Heart left ventricle (tissue), 16 donors: Measurements from ENCODE around the gene RPL13. TPM values are rescaled to one million over a fixed set of nuclear protein-coding genes. Genes with fewer than 3 reads are reported as not detected.

Experiments used
- ATAC-seq, 4 donors: fragments of 200-7000 bp; cut with Tn5 transposase; one replicate each; pipeline ENCODE4 v1.9.1; 2020 to 2022; ENCODE audit warnings: moderate library complexity in 4 of 4, mild to moderate bottlenecking in 3 of 4, moderate number of reproducible peaks in 1 of 4
- DNase-seq, 5 donors: peaks; one replicate each; pipeline ENCODE4 v3.0.0-alpha.2; 2020
- H3K27ac ChIP-seq, 12 donors: fragments of 200-600 bp; sonication (generic) in 4 of 12; one replicate each; pipeline versions ENCODE4 v1.5.0 to v1.8.0; 2016 to 2022; ENCODE audit warnings: mild to moderate bottlenecking in 2 of 12
- H3K27me3 ChIP-seq, 9 donors: fragments of 200-600 bp; sonication (generic) in 2 of 9; one replicate each; pipeline versions ENCODE4 v1.5.1 to v1.8.0; 2016 to 2022; ENCODE audit warnings: mild to moderate bottlenecking in 3 of 9
- H3K36me3 ChIP-seq, 9 donors: fragments of 200-600 bp; sonication (generic) in 2 of 9; one replicate each; pipeline versions ENCODE4 v1.5.0 to v1.8.0; 2018 to 2022; ENCODE audit warnings: mild to moderate bottlenecking in 2 of 9
- H3K4me1 ChIP-seq, 12 donors: fragments of 200-600 bp; sonication (generic) in 4 of 12; one replicate each; pipeline versions ENCODE4 v1.5.0 to v1.8.0; 2016 to 2022; ENCODE audit warnings: mild to moderate bottlenecking in 3 of 12
- H3K4me3 ChIP-seq, 12 donors: fragments of 200-600 bp; sonication (generic) in 4 of 12; one replicate each; pipeline versions ENCODE4 v1.5.0 to v1.8.0; 2017 to 2022; ENCODE audit warnings: mild to moderate bottlenecking in 9 of 12, moderate library complexity in 4 of 12
- H3K9me3 ChIP-seq, 12 donors: fragments of 200-600 bp; sonication (generic) in 4 of 12; one replicate each; pipeline versions ENCODE4 v1.5.0 to v1.8.0; 2016 to 2022; ENCODE audit warnings: mild to moderate bottlenecking in 1 of 12
- CTCF ChIP-seq, 12 donors: fragments of 200-600 bp; sonication (generic) in 4 of 12; IDR thresholded peaks; one replicate each; pipeline versions ENCODE4 v1.5.0 to v1.8.0; 2018 to 2022; ENCODE audit warnings: antibody characterized with exemption in 12 of 12, mild to moderate bottlenecking in 5 of 12
- POLR2A ChIP-seq, 2 donors: fragments of 450-650 bp; IDR thresholded peaks; one replicate each; pipeline ENCODE4 v1.6.1; 2017; ENCODE audit warnings: antibody characterized with exemption in 2 of 2, mild to moderate bottlenecking in 2 of 2, moderate library complexity in 2 of 2
- WGBS, 4 donors: extraction: QIAGEN DNeasy Blood & Tissue Kit in 2 of 4; methylation state at CpG; one replicate each; pipeline versions ENCODE4 v1.1.5 to v1.1.7; 2013 to 2018; 5-methylcytosine and 5-hydroxymethylcytosine counted together
- intact Hi-C, 10 donors: fragments of 100-400 bp; cut with DNase I; formaldehyde crosslinking; loops; one replicate each; pipeline versions ENCODE4 v1.11.1 to v1.14.2; 2022
- polyA plus RNA-seq, 2 donors: library from polyadenylated mRNA; stranded (reverse); fragments of 200-250 nt; gene quantifications; one replicate each; pipeline ENCODE4 v1.2.3, GENCODE V29; 2013
- total RNA-seq, 9 donors: library from RNA; depleted of rRNA in 2 of 9; stranded (reverse); fragments of >200 nt in 2 of 9; fragmentation: NEBNext Ultra II Directional in 3 of 9; extraction: Animal tissue kit (Norgen Biotek cat#: 25700) in 3 of 9; gene quantifications; one replicate each; pipeline versions ENCODE4 v1.1.0 to v1.2.4, GENCODE V29; 2016 to 2023
- donor health status: ischemic (EF 13 %, LVEDD 7.1; RV severe dilation, severe dysfunction).
- donor health status: healthy with polysubstance abuse.
- donor health status: DM: no; HTN: yes; CAD: no.
- donor health status: DM: no; HTN: no; CAD: no.
- donor health status: ischemic (EF 25% LVEDD 6.9; RV normal size, moderate dysfunction).
- donor health status: ischemic (EF 25% LVEDD 5.7; RV mildly dilated, moderate dysfunction).
- donor health status: healthy.
- donor health status: DM: yes; HTN: yes; CAD: no.
- donor health status: ischemic (EF 35%, LVEDD 5.7; RV mildly dilated, moderate dysfunction).
- donor health status: nonischemic (EF 11% LVEDD 7.7; RV severe dilation, severe dysfunction).
- donor health status: DM: yes; HTN: yes; CAD: no.
- donor health status: PGD.
- donor health status: ischemic (EF 29% LVEDD 5.4; RV normal size, mild dysfunction).
- donor health status: nonischemic (EF 23%, LVEDD 6.1; RV moderate dilation, normal function).

RPL13 gene
- total and polyA plus RNA-seq, 11 donors, result 701 to 5,500 (median 1,282) TPM

GRCh38 chr16:89607937-89608740 lies 47.7 kb downstream of the RPL13 start:
- peaks cover 0 to 22% (median 0%) of the 10 kb centered on the region in 9 donors for H3K27me3 ChIP-seq
- H3K27ac ChIP-seq, result no peak overlapping the region
- 72 to 79% (median 75%) methylated on average over 32 of the region's 32 CpGs for WGBS, 4 donors
- TF ChIP-seq POLR2A (IDR thresholded peaks at IDR 0.05) (no peak), CTCF (IDR thresholded peaks at IDR 0.05) (no peak)
- H3K9me3 ChIP-seq, result no peaks in the 10 kb centered on the region
- DNase-seq, result no peak
- intact Hi-C loops, result no loop called here
- no peaks in the 10 kb centered on the region for H3K4me1 ChIP-seq
- ATAC-seq, result no peak
- no peak overlapping the region for H3K4me3 ChIP-seq
- no peaks in the 10 kb centered on the region for H3K36me3 ChIP-seq

GRCh38 chr16:89610108-89610453 lies 49.6 kb downstream of the RPL13 start:
- 64 to 79% (median 76%) methylated on average over 1 of the region's 1 CpG for WGBS, 4 donors
- intact Hi-C loops, result no loop called here
- H3K4me3 ChIP-seq, result no peak overlapping the region
- no peaks in the 10 kb centered on the region for H3K36me3 ChIP-seq
- H3K9me3 ChIP-seq, result no peaks in the 10 kb centered on the region
- no peak overlapping the region for H3K27ac ChIP-seq
- ATAC-seq, result no peak
- TF ChIP-seq POLR2A (IDR thresholded peaks at IDR 0.05) (no peak), CTCF (IDR thresholded peaks at IDR 0.05) (no peak)
- no peaks in the 10 kb centered on the region for H3K4me1 ChIP-seq
- no peak for DNase-seq
- H3K27me3 ChIP-seq, result peaks cover 0 to 28% (median 2%) of the 10 kb centered on the region in 9 donors

DNA sequence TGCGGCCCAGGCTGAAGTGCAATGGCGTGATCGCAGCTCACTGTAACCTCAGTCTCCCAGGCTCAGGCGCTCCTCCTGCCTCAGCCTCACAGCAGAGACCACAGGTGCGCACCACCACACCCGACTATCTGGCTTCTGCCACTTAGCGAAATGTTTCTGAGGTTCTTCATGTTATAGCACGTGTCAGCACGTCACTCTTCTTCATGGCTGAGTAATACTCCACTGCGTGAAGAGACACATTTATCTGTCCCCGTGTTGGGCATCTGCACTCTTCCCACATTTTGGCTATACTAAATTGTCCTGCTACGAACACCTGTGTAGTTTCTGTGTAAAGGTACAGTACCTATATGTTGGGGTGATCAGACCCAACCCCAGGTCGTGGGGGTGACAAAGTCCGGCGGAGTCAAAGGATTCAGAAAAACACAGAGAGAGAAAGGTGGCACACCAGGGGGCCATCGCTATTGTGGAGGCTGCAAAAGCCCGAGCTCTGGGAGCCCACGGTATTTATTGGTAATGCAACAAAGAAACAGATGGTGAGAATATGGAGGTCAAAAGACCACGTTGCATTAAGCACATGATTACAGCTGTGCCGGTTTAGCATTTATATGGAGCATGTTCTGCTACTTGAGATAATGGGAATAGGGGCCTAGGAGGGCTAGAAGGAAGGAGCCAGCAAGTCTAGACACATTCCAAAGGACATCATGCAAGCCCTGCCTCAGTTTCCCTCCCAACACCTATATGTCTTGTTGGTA lies 52.1 kb downstream of the RPL13 start:
- Histone ChIP-seq H3K4me1 (peaks cover 0 to 6% (median 0%) of the 10 kb centered on the region in 12 donors), H3K4me3 (no peak overlapping the region), H3K9me3 (no peaks in the 10 kb centered on the region), H3K36me3 (no peaks in the 10 kb centered on the region), H3K27me3 (peaks cover 0 to 30% (median 4%) of the 10 kb centered on the region in 9 donors), H3K27ac (no peak overlapping the region)
- no peak for ATAC-seq
- intact Hi-C loops, result no loop called here
- no peak for TF ChIP-seq POLR2A (IDR thresholded peaks at IDR 0.05)
- TF ChIP-seq CTCF (IDR thresholded peaks at IDR 0.05), result no peak
- 83 to 88% (median 86%) methylated on average over 20 of the region's 20 CpGs for WGBS, 4 donors
- DNase-seq, result no peak

- Histone ChIP-seq H3K4me1 (peaks cover 0 to 6% (median 0%) of the 10 kb centered on the region in 12 donors), H3K9me3 (no peaks in the 10 kb centered on the region), H3K27me3 (peaks cover 0 to 30% (median 4%) of the 10 kb centered on the region in 9 donors), H3K27ac (no peak within 1 kb of the TSS), H3K4me3 (no peak within 1 kb of the TSS), H3K36me3 (no peaks in the 10 kb centered on the region)
- intact Hi-C loops, result no loop called here
- no peak for ATAC-seq
- 54 to 70% (median 68%) methylated on average over 6 to 19 of the region's 19 CpGs for WGBS, 4 donors
- TF ChIP-seq CTCF (IDR thresholded peaks at IDR 0.05), result no peak
- no peak for TF ChIP-seq POLR2A (IDR thresholded peaks at IDR 0.05)
- DNase-seq, result no peak
These were observed 52.9 kb downstream of the RPL13 start, which contains the start of gene DPEP1 for GRCh38 chr16:89613231-89613953. Gene DPEP1, plus strand, starts transcription at chr16:89613642. Its CDS starts 16,769 bp downstream, at chr16:89630411.
